ENCODE measurements around the gene YIF1B.

- TF ChIP-seq CTCF (IDR thresholded peaks at IDR 0.05; ENCODE audit: insufficient read depth, low read length, poor library complexity, severe bottlenecking) (no peak), EZH2phosphoT487 (conservative IDR thresholded peaks at IDR 0.05; ENCODE audit: low read length) (no peak)
Measured at GRCh38 chr19:38319421-38320258, 3.9 kb upstream of the YIF1B start, which contains the start of gene KCNK6.

Measured in SU-DHL-6 (cell line).